ENCODE measurements around the gene TMEM130. TPM values are rescaled to one million over a fixed set of nuclear protein-coding genes. Genes with fewer than 3 reads are reported as not detected.

The TMEM130 gene
- not detected in 2 replicates for total RNA-seq

DNA sequence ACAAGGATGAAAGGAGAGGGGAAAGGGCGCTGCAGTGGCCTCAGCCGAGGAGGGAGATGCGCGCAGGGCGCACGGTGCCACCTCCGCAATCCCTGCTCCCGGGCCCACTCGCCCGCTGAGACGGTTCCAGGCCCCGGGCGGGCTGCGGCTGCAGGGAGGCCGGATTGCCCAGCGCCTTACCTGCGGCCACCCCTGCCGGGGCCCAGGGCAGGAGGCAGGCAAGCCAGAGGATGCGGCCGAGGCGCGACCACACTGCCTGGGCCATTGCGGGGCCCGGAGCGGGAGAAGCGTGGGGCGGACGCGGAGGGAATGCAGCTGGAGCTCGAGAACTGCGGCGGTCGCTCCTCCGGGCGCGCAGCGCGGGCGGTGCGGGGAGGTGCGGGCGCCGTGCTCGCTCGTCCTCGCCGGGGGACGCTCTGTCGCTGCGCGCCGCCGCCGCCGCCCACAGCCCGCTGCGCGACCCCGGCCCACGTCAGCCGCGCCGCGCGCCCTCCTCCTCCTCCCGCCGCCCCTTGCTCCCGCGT is at the start of gene TMEM130:
Gene TMEM130 (minus strand): TSS at position 418 of the 524 bp plus-strand sequence. CDS start 153 bp downstream, at position 265.

GRCh38 chr7:98878365-98879197 is 8.8 kb upstream of the TMEM130 start, which contains the start of gene TRRAP:
Gene TRRAP (plus strand): TSS chr7:98878532. CDS start chr7:98881151, 2,619 bp downstream.

Other genes starting within 250 kb of the TMEM130 start
- gene TRRAP, start 8.5 kb upstream of the TMEM130 start, total RNA-seq = 12.0 and 39.1 TPM in 2 replicates

Measured in bladder microvascular endothelial cell (primary cell).